GM21723 (cell line): Measurements from ENCODE around the gene KCNQ5.

Experiments
- ATAC-seq: cut with Tn5 transposase; IDR thresholded peaks from one replicate; pipeline ENCODE4 v1.9.1; 2021; ENCODE audit warnings: mild to moderate bottlenecking, moderate library complexity; ENCODE audit not compliant: unreplicated experiment

Gene KCNQ5

GRCh38 chr6:72675396-72675795, 53.5 kb downstream of the KCNQ5 start:
- ATAC-seq: no peak

GRCh38 chr6:72676995-72677394, 55.1 kb downstream of the KCNQ5 start:
- ATAC-seq: no peak

- ATAC-seq: no peak
Observed at GRCh38 chr6:72677740-72678139, 55.9 kb downstream of the KCNQ5 start.

- peak; percentile 88 for ATAC-seq
Observed at GRCh38 chr6:72683797-72684196, 61.9 kb downstream of the KCNQ5 start.

- ATAC-seq: peak; percentile 87
Observed at GRCh38 chr6:72689107-72689954, 67.5 kb downstream of the KCNQ5 start.

- no peak for ATAC-seq
Observed at GRCh38 chr6:72691249-72691648, 69.4 kb downstream of the KCNQ5 start.

GRCh38 chr6:72696055-72696454, 74.2 kb downstream of the KCNQ5 start:
- no peak for ATAC-seq

GRCh38 chr6:72699159-72699558, 77.3 kb downstream of the KCNQ5 start:
- no peak for ATAC-seq

- ATAC-seq: no peak
Observed at GRCh38 chr6:72702421-72702820, 80.6 kb downstream of the KCNQ5 start.

GRCh38 chr6:72703093-72703492, 81.2 kb downstream of the KCNQ5 start:
- no peak for ATAC-seq

- ATAC-seq: no peak
Observed at GRCh38 chr6:72704979-72705378, 83.1 kb downstream of the KCNQ5 start.

- ATAC-seq: no peak
Observed at GRCh38 chr6:72709431-72709830, 87.6 kb downstream of the KCNQ5 start.

GRCh38 chr6:72711731-72712130, 89.9 kb downstream of the KCNQ5 start:
- no peak for ATAC-seq

- ATAC-seq: no peak
Observed at GRCh38 chr6:72712910-72713309, 91.0 kb downstream of the KCNQ5 start.

- no peak for ATAC-seq
Observed at GRCh38 chr6:72715119-72715518, 93.3 kb downstream of the KCNQ5 start.

- no peak for ATAC-seq
Observed at GRCh38 chr6:72716916-72717315, 95.1 kb downstream of the KCNQ5 start.

GRCh38 chr6:72720464-72720863, 98.6 kb downstream of the KCNQ5 start:
- no peak for ATAC-seq

GRCh38 chr6:72721346-72721745, 99.5 kb downstream of the KCNQ5 start:
- no peak for ATAC-seq

GRCh38 chr6:72724545-72724944, 102.7 kb downstream of the KCNQ5 start:
- peak; percentile 87 for ATAC-seq

- no peak for ATAC-seq
Observed at GRCh38 chr6:72728706-72729343, 107.0 kb downstream of the KCNQ5 start.

GRCh38 chr6:72733045-72733444, 111.2 kb downstream of the KCNQ5 start:
- ATAC-seq: no peak

- ATAC-seq: no peak
Observed at GRCh38 chr6:72738091-72738490, 116.2 kb downstream of the KCNQ5 start.
